GM23338 (cell line): ENCODE data around the gene RNF135. TPM values are rescaled to one million over a fixed set of nuclear protein-coding genes. Genes with fewer than 3 reads are reported as not detected.

Experiments
- ATAC-seq: fragments of 200-7000 bp; cut with Tn5 transposase; 3 replicates; pipeline ENCODE4 v1.9.1; 2020
- DNase-seq: peaks from one replicate; pipeline ENCODE4 v3.0.0-alpha.2; 2015; ENCODE audit warnings: low spot score
- H2AFZ ChIP-seq: fragments of 200-600 bp; sonication (generic); 2 replicates; pipeline ENCODE4 v1.8.0; 2016; ENCODE audit warnings: antibody characterized with exemption, mild to moderate bottlenecking, moderate library complexity
- H3F3A ChIP-seq: fragments of 200-600 bp; sonication (generic); replicated peaks from 2 replicates; pipeline ENCODE4 v1.8.0; 2017; ENCODE audit warnings: antibody characterized with exemption, mixed run types, low read depth
- H3K27ac ChIP-seq: fragments of 200-600 bp; sonication (generic); 2 replicates; pipeline ENCODE4 v1.6.1; 2016; ENCODE audit warnings: low read depth
- H3K27me3 ChIP-seq: fragments of 200-600 bp; sonication (generic); 2 replicates; pipeline ENCODE4 v1.8.0; 2016; ENCODE audit warnings: mild to moderate bottlenecking, mixed run types, moderate library complexity; ENCODE audit not compliant: insufficient read depth
- H3K36me3 ChIP-seq: fragments of 200-600 bp; sonication (generic); 2 replicates; pipeline ENCODE4 v1.8.0; 2016; ENCODE audit warnings: mild to moderate bottlenecking; ENCODE audit not compliant: insufficient read depth
- H3K4me1 ChIP-seq: fragments of 200-600 bp; sonication (generic); 2 replicates; pipeline ENCODE4 v1.8.0; 2016; ENCODE audit warnings: mild to moderate bottlenecking, moderate library complexity; ENCODE audit not compliant: insufficient read depth
- H3K4me2 ChIP-seq: fragments of 200-600 bp; sonication (generic); 2 replicates; pipeline ENCODE4 v1.7.1; 2017; ENCODE audit warnings: mixed run types
- H3K4me3 ChIP-seq: fragments of 200-600 bp; sonication (generic); 2 replicates; pipeline ENCODE4 v1.6.1; 2016; ENCODE audit warnings: mixed run types
- H3K79me2 ChIP-seq: fragments of 200-600 bp; sonication (generic); replicated peaks from 2 replicates; pipeline ENCODE4 v1.8.0; 2017; ENCODE audit warnings: mild to moderate bottlenecking; ENCODE audit not compliant: insufficient read depth
- H3K9me2 ChIP-seq: fragments of 200-600 bp; sonication (generic); 2 replicates; pipeline ENCODE4 v1.8.0; 2017; ENCODE audit not compliant: insufficient read depth
- H4K20me1 ChIP-seq: fragments of 200-600 bp; sonication (generic); replicated peaks from 2 replicates; pipeline ENCODE4 v1.8.0; 2017; ENCODE audit warnings: mild to moderate bottlenecking; ENCODE audit not compliant: insufficient read depth
- H3K27ac Mint-ChIP-seq: 2 replicates; pipeline ENCODE4 v1.8.0; 2020; ENCODE audit warnings: inconsistent platforms, mild to moderate bottlenecking, moderate library complexity, mixed read lengths
- H3K27me3 Mint-ChIP-seq: 3 replicates; pipeline ENCODE4 v1.8.0; 2022; ENCODE audit warnings: low read depth, mild to moderate bottlenecking, moderate library complexity, mixed read lengths, inconsistent platforms; ENCODE audit not compliant: insufficient read depth, poor library complexity
- H3K36me3 Mint-ChIP-seq: 3 replicates; pipeline ENCODE4 v1.8.0; 2021; ENCODE audit warnings: low read depth, mild to moderate bottlenecking, inconsistent platforms, moderate library complexity, mixed read lengths
- H3K4me1 Mint-ChIP-seq: 3 replicates; pipeline ENCODE4 v1.8.0; 2020; ENCODE audit warnings: mild to moderate bottlenecking, inconsistent platforms, mixed read lengths
- H3K4me3 Mint-ChIP-seq: 3 replicates; pipeline ENCODE4 v1.8.0; 2021; ENCODE audit warnings: moderate library complexity, mild to moderate bottlenecking, inconsistent platforms, mixed read lengths
- H3K9me3 Mint-ChIP-seq: 3 replicates; pipeline ENCODE4 v1.8.0; 2020; ENCODE audit warnings: moderate library complexity, mild to moderate bottlenecking, inconsistent platforms, mixed read lengths
- CREB1 ChIP-seq: fragments of 250-450 bp; sonication (Bioruptor Pico); IDR thresholded peaks from 2 replicates; pipeline ENCODE4 v1.5.0; 2020; ENCODE audit warnings: low read depth, mild to moderate bottlenecking, moderate library complexity
- CTCF ChIP-seq, 2 experiments: fragments of 200-600 bp in 1 of 2; sonication (generic) in 1 of 2; conservative IDR thresholded peaks; 2 replicates each; pipeline versions ENCODE4 v1.5.1 to v1.6.1; 2016 to 2017; ENCODE audit warnings: antibody characterized with exemption in 2 of 2, low read depth in 2 of 2, mild to moderate bottlenecking in 2 of 2, moderate library complexity in 1 of 2
- EZH2 ChIP-seq: fragments of 200-600 bp; sonication (generic); IDR thresholded peaks from one replicate; pipeline ENCODE4 v1.8.0; 2017; ENCODE audit warnings: antibody characterized with exemption, mild to moderate bottlenecking, low read depth; ENCODE audit not compliant: unreplicated experiment
- EZH2phosphoT487 ChIP-seq: fragments of 200-600 bp; sonication (generic); IDR thresholded peaks from one replicate; pipeline ENCODE4 v1.8.1; 2018; ENCODE audit warnings: antibody characterized with exemption; ENCODE audit not compliant: unreplicated experiment
- JUNB ChIP-seq: IDR thresholded peaks from one replicate; pipeline ENCODE4 v1.6.1; 2016; ENCODE audit warnings: antibody characterized with exemption; ENCODE audit not compliant: unreplicated experiment
- NANOG ChIP-seq: IDR thresholded peaks from 2 replicates; pipeline ENCODE4 v1.6.1; 2016; ENCODE audit warnings: antibody characterized with exemption, borderline replicate concordance
- POLR2AphosphoS5 ChIP-seq: IDR thresholded peaks from 2 replicates; pipeline ENCODE4 v1.6.1; 2016; ENCODE audit warnings: antibody characterized with exemption, low read depth
- REST ChIP-seq: IDR thresholded peaks from one replicate; pipeline ENCODE4 v1.6.1; 2018; ENCODE audit warnings: antibody characterized with exemption; ENCODE audit not compliant: unreplicated experiment
- STAT1 ChIP-seq: IDR thresholded peaks from one replicate; pipeline ENCODE4 v1.6.1; 2016; ENCODE audit warnings: antibody characterized with exemption; ENCODE audit not compliant: unreplicated experiment
- ZNF114 ChIP-seq: fragments of 250-450 bp; sonication (Bioruptor Pico); IDR thresholded peaks from 2 replicates; pipeline ENCODE4 v1.5.0; 2020; ENCODE audit warnings: mild to moderate bottlenecking, moderate library complexity
- ZNF331 ChIP-seq: fragments of 250-450 bp; sonication (Bioruptor Pico); IDR thresholded peaks from 2 replicates; pipeline ENCODE4 v1.5.0; 2020; ENCODE audit warnings: low read depth, mild to moderate bottlenecking, moderate library complexity
- ZNF462 ChIP-seq: fragments of 250-450 bp; sonication (Bioruptor Pico); IDR thresholded peaks from 2 replicates; pipeline ENCODE4 v1.5.0; 2020; ENCODE audit warnings: mild to moderate bottlenecking, moderate library complexity
- polyA plus RNA-seq: library from polyadenylated mRNA; unstranded; fragments of >200 nt; fragmentation: Nextera tagmentation; extraction: Ambion mirVana; gene quantifications from 2 replicates; pipeline ENCODE4 v1.2.1, GENCODE V29; 2016
- total RNA-seq: library from RNA; depleted of rRNA; stranded (reverse); fragments of >200 nt; shearing (Covaris generic); gene quantifications from 2 replicates; pipeline ENCODE4 v1.2.3, GENCODE V29; 2014
- TF ChIP-seq, protein P1 (sequence below): IDR thresholded peaks from 2 replicates; pipeline ENCODE4 v1.6.1; 2016; ENCODE audit warnings: antibody characterized with exemption

Gene RNF135
- total and polyA plus RNA-seq, 2 experiments from 2014 or later: 9.4 to 9.8 TPM

DNA sequence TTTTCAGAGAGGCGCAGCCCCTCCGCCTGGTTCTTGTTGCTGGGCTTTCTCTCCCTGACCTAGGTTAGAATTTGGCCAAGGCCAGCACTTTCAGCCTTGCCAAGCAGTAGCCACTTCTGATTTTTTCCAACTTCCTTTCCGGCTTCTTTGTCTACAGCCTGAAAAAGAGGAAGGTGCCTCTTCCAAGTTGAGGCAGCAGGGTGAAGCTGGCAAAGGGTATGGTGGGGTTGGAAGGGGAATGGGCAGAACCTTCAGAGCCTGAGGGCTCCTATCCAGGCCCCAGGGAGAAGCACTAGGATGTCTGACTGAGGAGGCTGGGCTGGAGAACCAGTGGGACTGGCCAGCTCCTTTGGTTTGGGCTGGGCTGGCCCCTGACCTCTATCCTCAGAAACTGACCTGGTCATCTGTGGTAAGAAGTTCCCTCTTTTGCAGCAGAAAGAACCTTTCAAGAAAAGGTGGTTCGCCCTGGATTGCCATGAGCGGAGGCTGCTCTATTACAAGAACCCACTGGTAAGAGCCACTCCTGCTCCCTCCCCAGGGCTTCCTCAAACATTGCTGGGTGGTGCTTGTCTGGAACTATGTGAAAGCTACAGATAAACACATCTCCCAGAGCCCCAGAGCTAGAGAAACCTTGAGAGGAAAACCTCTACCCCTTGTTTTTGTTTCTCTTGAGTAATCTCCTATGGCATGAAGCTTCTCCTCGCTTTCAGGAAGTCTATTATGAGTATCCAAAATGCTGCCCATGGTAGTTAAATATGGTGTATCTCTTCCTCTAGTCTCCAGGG is 16.6 kb upstream of the RNF135 start:
- Histone ChIP-seq H2AFZ (no peak overlapping the region), H3K4me2 (no peak overlapping the region), H3K36me3 (no peaks in the 10 kb centered on the region), H3K27me3 (no peaks in the 10 kb centered on the region), H3F3A (no peaks in the 10 kb centered on the region), H3K9me2 (no peaks in the 10 kb centered on the region), H3K4me1 (peaks cover 5% of the 10 kb centered on the region; the same call in 1 of the 2 replicates), H3K4me3 (no peak overlapping the region), H3K27ac (no peak overlapping the region), H4K20me1 (no peaks in the 10 kb centered on the region), H3K79me2 (no peaks in the 10 kb centered on the region)
- Mint-ChIP-seq H3K27me3 (peaks cover 2% of the 10 kb centered on the region), H3K36me3 (no peaks in the 10 kb centered on the region), H3K9me3 (no peaks in the 10 kb centered on the region), H3K4me3 (no peak overlapping the region), H3K4me1 (peaks cover 8% of the 10 kb centered on the region; the same call in 2 of the 3 replicates), H3K27ac (no peak overlapping the region)
- no peak for TF ChIP-seq ZNF331 (CRISPR knock-in tag)
- TF ChIP-seq ZNF114 (CRISPR knock-in tag): no peak
- no peak for TF ChIP-seq CREB1
- TF ChIP-seq POLR2AphosphoS5: no peak
- no peak for TF ChIP-seq CTCF (conservative IDR thresholded peaks at IDR 0.05; ENCODE audit: low read depth in 2 of 2)
- no peak for TF ChIP-seq EZH2
- no peak for TF ChIP-seq EZH2phosphoT487
- no peak for TF ChIP-seq ZNF462 (CRISPR knock-in tag)
- no peak for TF ChIP-seq JUNB
- no peak for TF ChIP-seq REST
- TF ChIP-seq, protein P1, sequence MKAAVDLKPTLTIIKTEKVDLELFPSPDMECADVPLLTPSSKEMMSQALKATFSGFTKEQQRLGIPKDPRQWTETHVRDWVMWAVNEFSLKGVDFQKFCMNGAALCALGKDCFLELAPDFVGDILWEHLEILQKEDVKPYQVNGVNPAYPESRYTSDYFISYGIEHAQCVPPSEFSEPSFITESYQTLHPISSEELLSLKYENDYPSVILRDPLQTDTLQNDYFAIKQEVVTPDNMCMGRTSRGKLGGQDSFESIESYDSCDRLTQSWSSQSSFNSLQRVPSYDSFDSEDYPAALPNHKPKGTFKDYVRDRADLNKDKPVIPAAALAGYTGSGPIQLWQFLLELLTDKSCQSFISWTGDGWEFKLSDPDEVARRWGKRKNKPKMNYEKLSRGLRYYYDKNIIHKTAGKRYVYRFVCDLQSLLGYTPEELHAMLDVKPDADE: no peak
- no peak for TF ChIP-seq NANOG
- no peak for TF ChIP-seq STAT1
- no peak for ATAC-seq
- no peak for DNase-seq
